Activated CD4-positive, alpha-beta T cell treated with anti-CD3 and anti-CD28 coated beads, Interleukin-2, amount 50 U/mL, for 48 hours (primary cell): ENCODE data around the gene PRKAB2.
A peak's percentile ranks its signal among the peaks of the same experiment; 100 is the strongest.
"Not testable (repeated sequence)": the region's sequence is repeated elsewhere in the genome, so short reads cannot be mapped to it uniquely, and the experiment has no call there.

Source experiments
- DNase-seq, 2 experiments: peaks; one replicate each; pipeline ENCODE4 v3.0.0-alpha.2; 2020

The PRKAB2 gene

GRCh38 chr1:147172168-147173016 is at the start of gene PRKAB2:
PRKAB2 (minus strand) TSS chr1:147172470; CDS start chr1:147172144, 326 bp downstream.
- DNase-seq = peak; percentile 89 to 91

- DNase-seq = no peak
Measured at GRCh38 chr1:147218606-147219005, 46.3 kb upstream of the PRKAB2 start.

- DNase-seq = no peak
Measured at GRCh38 chr1:147217141-147217540, 44.9 kb upstream of the PRKAB2 start.

- DNase-seq = no peak
Measured at GRCh38 chr1:147216124-147216523, 43.9 kb upstream of the PRKAB2 start.

- DNase-seq = no peak
Measured at GRCh38 chr1:147215540-147215916, 43.3 kb upstream of the PRKAB2 start.

GRCh38 chr1:147214842-147215539 is 42.7 kb upstream of the PRKAB2 start:
- no peak for DNase-seq

GRCh38 chr1:147214325-147214724 is 42.1 kb upstream of the PRKAB2 start:
- no peak for DNase-seq

- DNase-seq = no peak
Measured at GRCh38 chr1:147213271-147213670, 41.0 kb upstream of the PRKAB2 start.

- DNase-seq = no peak
Measured at GRCh38 chr1:147211577-147211976, 39.3 kb upstream of the PRKAB2 start.

- DNase-seq = no peak
Measured at GRCh38 chr1:147210987-147211386, 38.7 kb upstream of the PRKAB2 start.

GRCh38 chr1:147209825-147210821 is 37.9 kb upstream of the PRKAB2 start:
- no peak for DNase-seq

- no peak for DNase-seq
Measured at GRCh38 chr1:147208619-147209018, 36.3 kb upstream of the PRKAB2 start.

GRCh38 chr1:147207192-147207591 is 34.9 kb upstream of the PRKAB2 start:
- DNase-seq = no peak

GRCh38 chr1:147204080-147204479 is 31.8 kb upstream of the PRKAB2 start:
- DNase-seq = no peak

GRCh38 chr1:147202576-147202975 is 30.3 kb upstream of the PRKAB2 start:
- no peak for DNase-seq

GRCh38 chr1:147201786-147202185 is 29.5 kb upstream of the PRKAB2 start:
- no peak for DNase-seq

GRCh38 chr1:147201276-147201675 is 29.0 kb upstream of the PRKAB2 start:
- DNase-seq = no peak

GRCh38 chr1:147197324-147197723 is 25.1 kb upstream of the PRKAB2 start:
- DNase-seq = not testable (repeated sequence)

- no peak for DNase-seq
Measured at GRCh38 chr1:147189514-147189913, 17.2 kb upstream of the PRKAB2 start.

- no peak for DNase-seq
Measured at GRCh38 chr1:147185432-147185831, 13.2 kb upstream of the PRKAB2 start.

GRCh38 chr1:147177611-147178380 is 5.5 kb upstream of the PRKAB2 start:
- DNase-seq = peak in 1 of 2 experiments; percentile 5
